HG02642 (cell line): ENCODE results near the gene REEP2.
"Not testable (repeated sequence)": the region's sequence is repeated elsewhere in the genome, so short reads cannot be mapped to it uniquely, and the experiment has no call there.

ENCODE experiments used
- ATAC-seq: cut with Tn5 transposase; IDR thresholded peaks from one replicate; pipeline ENCODE4 v1.9.1; 2021; ENCODE audit warnings: mild to moderate bottlenecking; ENCODE audit not compliant: unreplicated experiment, poor library complexity

REEP2 gene

GRCh38 chr5:138438724-138439476, at the start of gene REEP2:
REEP2 (plus strand) TSS chr5:138439057; CDS start chr5:138439209, 152 bp downstream.
- peak; percentile 67 for ATAC-seq

GRCh38 chr5:138389332-138389731, 49.5 kb upstream of the REEP2 start:
- no peak for ATAC-seq

- ATAC-seq, result not testable (repeated sequence)
Measured at GRCh38 chr5:138389911-138390310, 48.9 kb upstream of the REEP2 start.

- ATAC-seq, result no peak
Measured at GRCh38 chr5:138391859-138392386, 46.9 kb upstream of the REEP2 start.

GRCh38 chr5:138402640-138403039, 36.2 kb upstream of the REEP2 start:
- ATAC-seq, result peak; percentile 64

- ATAC-seq, result peak; percentile 76
Measured at GRCh38 chr5:138408023-138408422, 30.8 kb upstream of the REEP2 start.

GRCh38 chr5:138410996-138411640, 27.7 kb upstream of the REEP2 start:
- not testable (repeated sequence) for ATAC-seq

- no peak for ATAC-seq
Measured at GRCh38 chr5:138418444-138418843, 20.4 kb upstream of the REEP2 start.

GRCh38 chr5:138425079-138425478, 13.8 kb upstream of the REEP2 start:
- no peak for ATAC-seq

GRCh38 chr5:138435943-138436342, 2.9 kb upstream of the REEP2 start:
- ATAC-seq, result no peak

GRCh38 chr5:138438003-138438723, 694 bp upstream of the REEP2 start:
- no peak for ATAC-seq

GRCh38 chr5:138439477-138440158, 761 bp downstream of the REEP2 start:
- no peak for ATAC-seq

GRCh38 chr5:138440159-138441073, 1.6 kb downstream of the REEP2 start:
- no peak for ATAC-seq

GRCh38 chr5:138441221-138441620, 2.4 kb downstream of the REEP2 start:
- ATAC-seq, result no peak

- ATAC-seq, result no peak
Measured at GRCh38 chr5:138444078-138444773, 5.4 kb downstream of the REEP2 start.

- no peak for ATAC-seq
Measured at GRCh38 chr5:138444774-138445546, 6.1 kb downstream of the REEP2 start.

- ATAC-seq, result no peak
Measured at GRCh38 chr5:138445547-138446271, 6.9 kb downstream of the REEP2 start.
